Measurements from ENCODE around the gene CD300A.
A peak's percentile ranks its signal among the peaks of the same experiment; 100 is the strongest.

Gene CD300A

DNA sequence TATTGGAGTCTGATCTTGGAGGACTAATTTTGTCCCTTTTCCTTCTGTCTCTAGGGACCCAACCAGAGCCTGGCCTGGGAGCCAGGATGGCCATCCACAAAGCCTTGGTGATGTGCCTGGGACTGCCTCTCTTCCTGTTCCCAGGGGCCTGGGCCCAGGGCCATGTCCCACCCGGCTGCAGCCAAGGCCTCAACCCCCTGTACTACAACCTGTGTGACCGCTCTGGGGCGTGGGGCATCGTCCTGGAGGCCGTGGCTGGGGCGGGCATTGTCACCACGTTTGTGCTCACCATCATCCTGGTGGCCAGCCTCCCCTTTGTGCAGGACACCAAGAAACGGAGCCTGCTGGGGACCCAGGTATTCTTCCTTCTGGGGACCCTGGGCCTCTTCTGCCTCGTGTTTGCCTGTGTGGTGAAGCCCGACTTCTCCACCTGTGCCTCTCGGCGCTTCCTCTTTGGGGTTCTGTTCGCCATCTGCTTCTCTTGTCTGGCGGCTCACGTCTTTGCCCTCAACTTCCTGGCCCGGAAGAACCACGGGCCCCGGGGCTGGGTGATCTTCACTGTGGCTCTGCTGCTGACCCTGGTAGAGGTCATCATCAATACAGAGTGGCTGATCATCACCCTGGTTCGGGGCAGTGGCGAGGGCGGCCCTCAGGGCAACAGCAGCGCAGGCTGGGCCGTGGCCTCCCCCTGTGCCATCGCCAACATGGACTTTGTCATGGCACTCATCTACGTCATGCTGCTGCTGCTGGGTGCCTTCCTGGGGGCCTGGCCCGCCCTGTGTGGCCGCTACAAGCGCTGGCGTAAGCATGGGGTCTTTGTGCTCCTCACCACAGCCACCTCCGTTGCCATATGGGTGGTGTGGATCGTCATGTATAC is 26.5 kb upstream of the CD300A start:
- DNase-seq (ENCODE audit: low read depth in 1 of 2, low spot score in 1 of 2), result no peak

GRCh38 chr17:74441537-74441936 is 24.9 kb upstream of the CD300A start:
- no peak for DNase-seq (ENCODE audit: low read depth in 1 of 2, low spot score in 1 of 2)

DNA sequence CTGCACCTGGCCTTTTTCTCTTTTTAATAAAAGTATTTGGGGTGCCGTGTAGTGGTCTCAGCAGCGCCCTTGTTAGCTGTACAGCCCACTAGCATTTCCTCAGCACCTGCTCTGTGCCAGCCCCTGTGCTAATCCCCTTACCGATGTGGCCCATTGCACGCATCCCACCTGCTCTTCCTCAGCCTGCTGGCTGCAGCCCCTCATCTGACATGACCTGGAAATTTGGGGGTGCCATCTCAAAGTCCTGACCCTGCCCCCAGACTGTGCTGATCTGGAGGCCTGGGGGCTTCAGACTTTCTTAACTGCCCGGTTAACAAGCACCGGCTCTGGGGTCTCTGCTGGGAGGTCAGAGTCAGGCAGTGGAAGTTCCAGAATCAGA is 24.2 kb upstream of the CD300A start:
- DNase-seq (ENCODE audit: low read depth in 1 of 2, low spot score in 1 of 2), result no peak

GRCh38 chr17:74442670-74443515 is 23.5 kb upstream of the CD300A start:
- DNase-seq (ENCODE audit: low read depth in 1 of 2, low spot score in 1 of 2), result no peak

- DNase-seq (ENCODE audit: low read depth in 1 of 2, low spot score in 1 of 2), result no peak
These were observed 22.7 kb upstream of the CD300A start for GRCh38 chr17:74443516-74444296.

GRCh38 chr17:74444406-74444805 is 22.0 kb upstream of the CD300A start:
- no peak for DNase-seq (ENCODE audit: low read depth in 1 of 2, low spot score in 1 of 2)

DNA sequence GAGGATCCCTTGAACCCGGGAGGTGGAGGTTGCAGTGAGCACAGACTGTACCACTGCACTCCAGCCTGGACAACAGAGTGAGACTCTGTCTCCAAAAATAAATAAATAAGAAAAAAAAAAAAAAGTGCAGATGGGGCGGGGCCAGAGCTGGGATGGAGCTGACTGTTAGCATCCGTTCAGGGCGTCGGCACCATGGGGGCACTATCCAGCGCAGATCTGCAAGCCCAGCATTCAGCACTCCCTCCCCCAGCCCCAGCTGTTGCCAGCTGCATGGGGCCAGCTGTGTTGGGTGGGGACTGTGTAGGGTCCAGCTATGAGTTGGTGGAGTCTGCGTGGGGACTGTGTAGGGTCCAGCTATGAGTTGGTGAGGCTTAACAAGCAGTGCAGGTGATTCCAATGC is 21.3 kb upstream of the CD300A start:
- DNase-seq (ENCODE audit: low read depth in 1 of 2, low spot score in 1 of 2), result no peak

GRCh38 chr17:74446551-74447500 is 19.6 kb upstream of the CD300A start:
- DNase-seq (ENCODE audit: low read depth in 1 of 2, low spot score in 1 of 2), result no peak

GRCh38 chr17:74447628-74448159 is 18.7 kb upstream of the CD300A start:
- no peak for DNase-seq (ENCODE audit: low read depth in 1 of 2, low spot score in 1 of 2)

DNA sequence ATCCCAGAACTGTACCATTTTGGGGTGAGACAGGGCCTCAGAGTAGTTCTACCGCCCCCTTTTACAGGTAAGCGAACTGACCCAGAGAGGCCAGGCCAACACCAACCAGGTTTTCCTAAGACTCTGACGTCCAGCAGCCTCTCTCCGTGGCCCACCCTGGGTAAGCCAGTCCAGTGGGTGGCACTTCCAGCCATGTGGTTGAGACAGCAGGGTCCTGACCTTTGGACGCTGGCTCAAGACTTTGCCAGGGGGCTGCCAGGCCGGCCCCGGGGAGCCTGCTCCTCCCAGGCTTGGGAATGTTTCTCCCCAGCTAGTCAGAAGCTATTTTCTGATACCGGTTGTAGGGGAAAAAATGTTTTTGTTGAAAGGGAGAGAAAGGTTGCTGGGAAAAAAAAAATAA is 17.7 kb upstream of the CD300A start:
- no peak for DNase-seq (ENCODE audit: low read depth in 1 of 2, low spot score in 1 of 2)

DNA sequence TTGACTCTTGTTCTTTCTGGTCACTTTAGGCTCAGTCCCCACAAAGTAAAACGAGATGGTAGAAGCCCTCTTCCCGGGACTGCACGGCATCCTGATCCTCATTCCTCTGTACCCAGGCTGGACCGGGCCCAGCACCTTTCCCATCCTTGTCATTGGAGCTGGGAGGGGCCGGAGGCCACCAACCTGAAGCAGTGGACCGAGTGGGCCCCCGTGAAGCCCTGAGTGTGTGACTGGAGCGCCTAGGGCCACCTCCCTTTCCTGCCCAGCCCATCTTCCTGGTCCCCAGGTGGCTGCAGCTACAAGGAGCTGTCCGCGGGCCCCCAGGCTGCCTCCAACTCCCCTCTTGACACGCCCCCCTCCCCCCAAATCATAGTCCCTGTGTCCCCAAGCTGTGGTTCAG is 17.1 kb upstream of the CD300A start:
- DNase-seq (ENCODE audit: low read depth in 1 of 2, low spot score in 1 of 2), result no peak

GRCh38 chr17:74449773-74450172 is 16.7 kb upstream of the CD300A start:
- no peak for DNase-seq (ENCODE audit: low read depth in 1 of 2, low spot score in 1 of 2)

GRCh38 chr17:74450231-74450630 is 16.2 kb upstream of the CD300A start:
- no peak for DNase-seq (ENCODE audit: low read depth in 1 of 2, low spot score in 1 of 2)

DNA sequence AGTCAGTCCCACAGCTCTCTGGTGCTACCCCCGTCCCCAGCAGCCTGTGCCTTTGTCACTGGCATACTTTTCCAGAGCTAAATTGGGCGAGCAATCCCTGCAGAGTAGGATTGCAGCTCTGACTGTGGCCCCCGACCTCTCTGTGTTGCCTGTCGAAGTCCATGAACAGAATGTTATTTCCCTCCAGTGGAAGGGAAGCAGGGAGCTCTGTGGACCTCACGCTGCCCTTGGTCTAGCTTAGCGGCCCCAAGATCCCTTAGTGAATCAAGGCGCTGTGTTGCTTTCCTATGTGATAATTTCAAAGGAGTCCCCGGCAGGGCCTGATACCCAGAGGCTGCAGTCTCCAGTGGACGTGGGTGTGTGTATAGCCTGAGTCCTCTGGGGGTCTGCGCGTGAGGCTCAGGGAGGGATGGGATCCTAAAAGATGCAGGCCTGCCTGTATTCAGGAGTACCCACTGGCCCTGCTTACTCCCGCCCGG is 15.5 kb upstream of the CD300A start:
- no peak for DNase-seq (ENCODE audit: low read depth in 1 of 2, low spot score in 1 of 2)

- DNase-seq (ENCODE audit: low read depth in 1 of 2, low spot score in 1 of 2), result no peak
These were observed 14.9 kb upstream of the CD300A start for GRCh38 chr17:74451557-74451956.

DNA sequence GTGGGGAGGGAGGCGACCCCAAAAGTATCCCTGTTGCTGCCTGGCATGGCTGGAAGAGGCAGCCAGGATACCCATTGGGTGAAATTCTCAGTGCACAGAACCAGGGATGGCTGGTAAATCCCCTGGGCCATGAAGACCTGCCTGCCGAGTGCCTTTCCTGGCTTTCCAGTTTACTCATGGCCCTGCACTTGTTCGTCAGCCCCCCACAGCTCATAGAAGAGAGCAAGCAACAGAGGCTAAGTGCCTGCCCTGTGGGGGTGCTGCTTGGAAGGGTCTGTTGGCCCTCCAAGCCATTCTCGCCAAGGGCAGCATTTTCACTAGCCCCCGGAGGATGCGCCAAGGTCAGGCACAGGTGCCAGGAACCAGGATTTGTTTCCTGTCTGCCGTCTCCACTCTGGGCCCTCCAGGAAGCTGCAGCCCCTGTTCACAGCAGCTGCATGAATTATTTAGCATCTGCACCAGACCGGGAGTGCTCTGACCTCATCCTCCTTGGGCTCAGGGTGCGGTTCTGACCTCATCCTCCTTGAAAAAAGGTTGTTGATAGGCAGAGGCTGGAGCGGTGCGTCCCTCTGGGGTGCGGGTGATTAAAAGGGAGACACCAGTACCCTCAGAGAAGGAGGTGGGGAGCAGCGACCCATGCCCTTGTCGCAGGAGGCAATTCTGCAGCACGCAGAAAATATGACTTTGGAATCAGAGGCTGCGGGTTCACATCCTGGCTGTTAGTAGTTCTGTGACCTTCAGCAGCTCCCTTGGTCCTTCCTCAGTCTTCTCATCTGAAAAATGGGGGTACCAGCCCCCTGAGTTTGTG is 14.2 kb upstream of the CD300A start:
- no peak for DNase-seq (ENCODE audit: low read depth in 1 of 2, low spot score in 1 of 2)

- no peak for DNase-seq (ENCODE audit: low read depth in 1 of 2, low spot score in 1 of 2)
These were observed 13.4 kb upstream of the CD300A start for GRCh38 chr17:74452841-74453661.

DNA sequence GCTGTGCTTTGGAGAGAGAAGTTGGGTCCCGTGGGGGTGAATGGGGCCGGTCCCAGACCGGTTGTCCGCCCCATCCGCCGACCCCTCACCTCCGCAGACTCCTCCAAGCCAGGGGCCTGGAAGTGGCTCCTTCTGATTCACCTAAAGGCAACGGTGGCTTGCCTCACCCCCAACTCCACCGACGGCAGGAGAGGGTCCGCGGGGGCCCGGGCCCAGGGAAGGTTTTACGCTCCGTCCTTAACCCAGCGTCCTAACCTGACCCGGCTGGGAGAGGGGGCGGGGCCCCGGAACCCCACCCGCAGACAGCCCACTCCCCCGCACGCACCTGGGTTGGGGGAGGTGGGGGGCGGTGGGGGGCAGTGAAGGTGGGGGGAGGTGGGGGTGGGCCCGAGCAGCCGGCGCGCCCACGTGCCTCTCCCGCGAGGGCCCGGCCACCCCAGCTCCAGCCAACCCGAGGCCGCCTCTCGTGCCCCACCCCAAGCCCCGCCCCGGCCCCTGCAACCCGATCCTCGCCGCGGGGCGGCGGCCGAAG is 12.7 kb upstream of the CD300A start:
- peak; percentile 44 to 50 for DNase-seq (ENCODE audit: low read depth in 1 of 2, low spot score in 1 of 2)

All from activated T-helper 1 cell treated with anti-CD3 and anti-CD28 coated beads, Interleukin-2, amount 50 U/mL, for 16 hours (primary cell).